ENCODE measurements around the gene DNASE1L1.
A peak's percentile ranks its signal among the peaks of the same experiment; 100 is the strongest.

The DNASE1L1 gene

DNA sequence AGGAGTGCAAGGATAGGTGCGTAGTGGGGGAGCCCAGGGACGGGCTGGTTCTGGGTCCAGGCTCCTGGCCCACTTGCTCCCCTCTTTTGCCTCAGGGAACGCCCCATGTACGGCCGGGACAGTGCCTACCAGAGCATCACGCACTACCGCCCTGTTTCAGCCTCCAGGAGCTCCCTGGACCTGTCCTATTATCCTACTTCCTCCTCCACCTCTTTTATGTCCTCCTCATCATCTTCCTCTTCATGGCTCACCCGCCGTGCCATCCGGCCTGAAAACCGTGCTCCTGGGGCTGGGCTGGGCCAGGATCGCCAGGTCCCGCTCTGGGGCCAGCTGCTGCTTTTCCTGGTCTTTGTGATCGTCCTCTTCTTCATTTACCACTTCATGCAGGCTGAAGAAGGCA is 28.3 kb downstream of the DNASE1L1 start:
- no peak for DNase-seq

DNA sequence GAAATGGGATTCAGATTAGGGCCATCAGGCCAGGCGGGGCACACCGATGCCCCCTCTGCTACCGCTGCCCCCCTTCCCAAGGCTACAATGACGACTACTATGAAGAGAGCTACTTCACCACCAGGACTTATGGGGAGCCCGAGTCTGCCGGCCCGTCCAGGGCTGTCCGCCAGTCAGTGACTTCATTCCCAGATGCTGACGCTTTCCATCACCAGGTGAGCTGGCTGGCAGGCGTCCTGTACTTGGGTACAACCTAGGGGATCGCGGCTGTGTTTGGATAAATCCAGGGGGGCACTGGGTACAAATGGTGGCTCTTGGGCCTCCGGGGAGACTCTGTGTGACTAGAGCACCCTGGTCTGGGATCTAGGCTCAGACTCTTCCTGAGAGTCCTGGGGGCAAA is 28.9 kb downstream of the DNASE1L1 start:
- no peak for DNase-seq

DNA sequence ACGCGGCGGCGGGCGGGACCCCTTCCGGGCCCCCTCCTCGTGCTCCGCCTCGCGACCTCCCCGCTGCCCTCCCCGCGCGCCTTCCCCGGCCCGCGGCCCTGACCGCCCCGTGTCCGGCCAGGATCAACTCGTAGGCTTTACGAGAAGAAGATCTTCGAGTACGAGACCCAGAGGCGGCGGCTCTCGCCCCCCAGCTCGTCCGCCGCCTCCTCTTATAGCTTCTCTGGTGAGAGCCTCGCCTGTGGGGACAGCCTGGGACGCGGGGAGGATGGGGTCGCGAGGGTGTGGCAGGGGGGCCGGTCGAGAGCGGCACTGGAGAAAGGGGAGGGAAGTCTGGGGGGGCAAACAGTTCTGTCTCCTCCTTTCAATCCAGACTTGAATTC is 29.5 kb downstream of the DNASE1L1 start:
- DNase-seq: no peak

DNA sequence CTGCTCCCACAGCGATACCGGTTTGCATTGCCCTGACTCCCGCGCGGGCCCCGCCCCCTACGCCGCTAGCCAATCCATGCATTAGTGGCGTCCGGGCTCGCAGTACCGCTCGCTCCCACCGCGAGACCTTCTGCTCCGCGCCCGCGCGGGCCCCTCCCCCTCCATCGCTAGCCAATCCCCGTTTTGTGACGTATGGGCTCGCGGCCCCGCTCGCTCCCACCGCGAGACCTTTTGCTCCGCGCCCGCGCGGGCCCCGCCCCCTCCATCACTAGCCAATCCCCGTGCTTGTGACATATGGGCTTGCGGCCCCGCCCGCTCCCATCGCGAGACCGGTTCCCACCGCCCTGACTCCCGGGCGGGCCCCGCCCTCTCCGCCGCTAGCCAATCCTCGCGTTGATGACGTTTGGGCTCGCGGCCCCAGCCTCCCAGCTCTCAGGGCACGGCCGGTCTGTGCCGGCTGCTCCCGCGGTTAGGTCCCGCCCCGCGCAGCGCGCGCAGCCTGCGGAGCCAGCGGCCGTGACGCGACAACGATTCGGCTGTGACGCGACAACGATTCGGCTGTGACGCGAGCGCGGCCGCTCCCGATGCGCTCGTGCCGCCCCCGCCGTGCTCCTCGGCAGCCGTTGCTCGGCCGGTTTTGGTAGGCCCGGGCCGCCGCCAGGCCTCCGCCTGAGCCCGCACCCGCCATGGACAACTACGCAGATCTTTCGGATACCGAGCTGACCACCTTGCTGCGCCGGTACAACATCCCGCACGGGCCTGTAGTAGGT is 30.1 kb downstream of the DNASE1L1 start, which contains the start of gene EMD:
Gene EMD (plus strand): TSS at position 497 of the 770 bp plus-strand sequence. CDS start 190 bp downstream, at position 687.
- peak; percentile 94 for DNase-seq

DNA sequence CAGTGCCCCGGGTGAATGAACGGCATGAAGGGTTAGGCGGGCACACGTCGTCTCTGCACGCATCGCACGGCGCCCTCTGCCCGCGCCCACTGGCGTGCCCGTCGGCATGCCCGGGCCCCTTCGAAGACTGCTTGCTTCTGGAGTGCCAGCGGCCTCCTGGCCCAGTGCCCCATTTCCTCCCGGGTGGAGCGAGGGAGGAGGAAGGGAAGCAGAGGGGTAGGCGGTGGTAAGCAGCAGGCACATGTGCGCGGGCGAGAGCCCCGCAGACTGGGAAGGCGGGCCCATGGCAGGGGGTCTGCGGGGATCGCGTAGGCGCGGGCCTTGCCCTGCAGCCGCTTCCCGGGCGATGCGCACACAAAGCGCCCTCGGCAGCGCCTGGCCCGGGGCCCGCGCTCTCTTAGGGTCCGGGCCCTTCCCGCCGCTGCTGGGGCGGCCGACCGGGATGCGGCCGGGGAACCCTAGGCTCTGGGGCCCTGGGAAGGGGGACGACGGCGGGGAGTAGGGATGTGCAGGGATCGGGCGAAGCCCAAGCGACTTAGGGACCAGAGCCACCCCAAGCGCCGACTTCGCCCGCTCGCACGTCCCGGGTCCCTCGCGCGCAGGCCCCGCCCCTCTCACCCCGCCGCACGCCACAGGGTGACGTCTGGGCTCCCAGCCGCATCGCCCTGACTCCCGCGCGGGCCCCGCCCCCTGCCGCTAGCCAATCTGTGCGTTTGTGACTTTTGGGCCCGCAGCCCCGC is 30.8 kb downstream of the DNASE1L1 start:
- peak; percentile 47 for DNase-seq

DNA sequence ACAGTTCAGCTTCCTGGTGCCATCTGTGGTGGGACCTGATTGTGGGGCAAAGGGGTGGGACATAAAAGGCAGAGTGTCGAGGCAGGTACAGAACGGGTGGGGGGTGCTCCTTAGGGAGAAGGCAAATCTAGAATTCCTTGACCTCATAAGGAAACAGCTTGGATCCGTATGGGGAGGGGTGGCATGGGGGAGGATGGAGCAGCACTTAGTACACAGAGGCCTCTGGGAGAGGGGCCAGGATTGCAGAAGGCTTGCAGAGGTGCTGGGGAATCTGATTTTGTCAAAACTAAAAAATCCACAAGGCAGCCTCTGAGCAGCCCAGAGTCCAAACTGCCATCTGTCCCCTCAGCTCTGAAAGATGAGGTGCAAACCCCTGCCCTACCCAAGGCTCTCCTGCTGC is 32.3 kb downstream of the DNASE1L1 start:
- no peak for DNase-seq

DNA sequence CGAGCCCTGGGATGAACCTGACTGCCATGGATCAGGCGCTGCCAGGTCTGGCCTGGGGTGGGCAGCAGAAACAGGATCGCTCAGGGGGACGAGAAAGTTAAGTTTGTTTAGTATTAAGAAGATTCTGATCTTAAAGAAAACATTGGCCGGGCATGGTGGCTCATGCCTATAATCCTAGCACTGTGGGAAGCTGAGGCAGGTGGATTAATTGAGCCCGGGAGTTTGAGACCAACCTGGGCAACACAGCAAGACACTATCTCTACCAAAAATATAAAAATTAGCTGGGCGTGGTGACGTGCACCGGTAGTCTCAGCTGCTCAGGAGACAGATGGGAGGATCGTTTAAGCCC is 33.9 kb downstream of the DNASE1L1 start:
- DNase-seq: no peak

DNA sequence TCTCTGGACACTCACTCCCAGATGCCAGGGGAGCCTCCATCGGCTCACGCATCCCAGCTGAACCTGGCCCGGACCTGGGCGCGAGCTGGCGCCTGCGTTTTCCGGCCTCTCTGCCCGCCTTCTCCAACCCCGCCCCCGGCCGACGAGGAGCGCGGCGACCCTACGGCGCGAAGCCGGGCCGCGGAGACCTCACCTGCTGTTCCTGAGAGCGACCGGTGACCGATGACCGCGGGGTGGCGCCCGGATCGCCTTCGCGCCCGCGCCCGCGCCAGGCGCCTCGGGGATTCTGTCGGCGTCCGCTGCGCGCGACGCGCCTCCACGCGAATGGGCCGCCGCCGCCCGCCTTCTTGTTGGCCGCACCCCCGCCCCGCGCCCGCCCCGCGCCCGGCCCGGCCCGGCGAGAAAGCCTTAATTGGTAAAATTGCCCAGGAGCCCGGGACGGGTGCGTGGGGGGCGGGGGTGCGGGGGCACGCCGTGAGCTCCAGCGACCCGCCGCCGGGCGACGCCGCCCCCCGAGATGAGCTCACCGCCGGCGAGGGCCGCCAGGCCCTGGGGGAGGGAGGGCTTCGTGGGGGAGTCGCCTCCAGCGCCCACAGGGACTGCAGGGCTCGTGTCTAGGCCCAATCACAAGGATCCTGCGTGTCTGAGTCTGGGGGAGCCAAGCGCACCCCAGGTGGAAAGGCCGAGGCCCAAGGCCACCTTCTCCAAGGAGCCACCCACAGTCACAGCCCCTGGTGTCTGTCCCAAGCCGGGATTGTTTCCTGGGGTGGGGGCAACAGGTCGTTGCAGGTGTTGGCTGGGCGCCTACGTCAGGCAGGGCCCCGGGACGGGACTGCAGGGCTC is 34.5 kb downstream of the DNASE1L1 start, which contains the start of gene FLNA:
Gene FLNA (minus strand): TSS at position 322 of the 843 bp plus-strand sequence. CDS start 3,389 bp downstream, outside the sequence.
- no peak for DNase-seq

DNA sequence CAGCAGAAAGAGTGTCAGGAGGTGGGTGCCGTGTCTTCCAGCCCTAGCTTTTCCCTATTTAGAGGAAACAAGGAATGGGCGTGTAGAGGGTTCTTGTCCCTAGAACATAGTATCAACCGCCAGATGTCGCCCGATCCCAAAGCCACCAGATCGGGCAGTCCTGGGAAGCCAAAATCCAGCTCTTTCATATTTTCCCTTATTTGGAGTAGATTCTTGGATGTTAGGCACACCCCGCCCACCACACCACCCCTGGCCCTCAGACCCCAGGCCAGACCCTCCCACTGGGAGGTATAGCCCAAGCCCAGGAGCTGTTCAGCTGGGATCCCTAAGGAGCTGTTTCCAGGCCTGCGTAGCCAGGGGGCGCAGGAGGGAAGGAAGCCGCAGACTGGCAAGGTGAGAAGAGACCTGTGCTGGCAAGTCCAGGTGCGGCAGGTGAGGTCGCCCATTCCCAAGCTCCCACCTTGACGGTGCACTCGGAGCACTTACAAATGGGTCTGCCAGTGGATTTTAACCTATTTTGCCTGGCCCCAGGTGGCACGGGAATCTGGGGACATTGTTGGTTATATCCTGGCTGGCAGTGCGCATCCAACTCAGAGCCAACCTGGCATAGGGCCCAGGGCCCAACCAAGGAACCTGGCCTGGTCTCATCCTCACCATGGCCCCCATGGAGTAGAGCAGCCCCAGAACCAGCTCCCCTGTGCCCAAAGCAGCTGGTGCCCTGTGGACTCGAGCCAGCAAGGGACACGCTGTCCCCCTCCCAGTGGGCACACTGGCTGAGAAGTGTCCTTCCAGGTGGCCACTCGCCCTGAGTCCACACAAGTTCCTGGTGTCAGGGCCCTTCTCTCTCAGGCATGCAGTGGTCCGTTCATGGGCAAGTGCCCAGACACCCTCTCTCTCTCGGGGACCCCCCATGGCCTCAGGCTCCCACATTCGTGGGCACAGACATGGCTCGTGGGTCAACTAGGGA is 35.4 kb downstream of the DNASE1L1 start:
- peak; percentile 45 for DNase-seq

DNA sequence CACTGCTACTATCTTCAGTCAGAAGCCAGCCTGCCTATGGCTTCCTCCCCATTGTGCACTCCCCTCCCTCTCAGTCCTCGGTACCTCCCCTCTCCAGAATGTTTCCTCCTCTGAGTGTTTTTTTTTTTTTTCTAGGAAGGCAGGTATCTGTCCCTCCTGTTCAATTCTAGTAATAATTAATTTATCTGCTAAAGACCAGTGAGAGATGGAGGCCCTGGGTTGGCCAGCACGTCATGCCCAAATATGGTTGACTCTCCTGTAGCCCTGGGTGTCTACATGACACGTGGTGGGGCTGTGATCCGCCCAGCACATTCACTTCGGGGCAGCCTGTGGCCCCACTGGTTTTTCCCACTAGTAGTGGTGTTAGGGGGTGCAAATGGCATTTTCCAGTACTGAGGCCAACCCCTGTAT is 36.4 kb downstream of the DNASE1L1 start:
- DNase-seq: no peak

DNA sequence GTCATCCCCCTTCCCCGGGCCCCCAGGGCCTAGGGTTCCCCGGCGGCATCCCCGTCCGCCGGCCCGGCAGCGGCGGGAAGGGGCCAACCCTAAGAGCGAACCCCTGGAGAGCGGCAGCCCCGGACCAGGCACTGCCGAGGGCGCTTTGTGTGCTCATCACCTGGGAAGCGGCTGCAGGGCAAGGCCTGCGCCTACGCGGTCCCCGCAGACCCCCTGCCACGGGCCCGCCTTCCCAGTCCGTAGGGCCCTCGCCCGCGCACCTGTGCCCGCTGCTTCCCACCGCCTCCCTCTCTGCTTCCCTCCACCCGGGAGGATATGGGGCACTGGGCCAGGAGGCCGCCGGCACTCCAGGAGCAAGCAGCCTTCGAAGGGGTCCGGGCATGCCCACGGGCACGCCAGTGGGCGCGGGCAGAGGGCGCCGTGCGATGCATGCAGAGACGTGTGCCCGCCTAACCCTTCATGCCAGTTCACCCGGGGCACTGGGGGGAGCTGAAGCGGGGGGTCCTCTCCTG is 37.2 kb downstream of the DNASE1L1 start:
- no peak for DNase-seq

DNA sequence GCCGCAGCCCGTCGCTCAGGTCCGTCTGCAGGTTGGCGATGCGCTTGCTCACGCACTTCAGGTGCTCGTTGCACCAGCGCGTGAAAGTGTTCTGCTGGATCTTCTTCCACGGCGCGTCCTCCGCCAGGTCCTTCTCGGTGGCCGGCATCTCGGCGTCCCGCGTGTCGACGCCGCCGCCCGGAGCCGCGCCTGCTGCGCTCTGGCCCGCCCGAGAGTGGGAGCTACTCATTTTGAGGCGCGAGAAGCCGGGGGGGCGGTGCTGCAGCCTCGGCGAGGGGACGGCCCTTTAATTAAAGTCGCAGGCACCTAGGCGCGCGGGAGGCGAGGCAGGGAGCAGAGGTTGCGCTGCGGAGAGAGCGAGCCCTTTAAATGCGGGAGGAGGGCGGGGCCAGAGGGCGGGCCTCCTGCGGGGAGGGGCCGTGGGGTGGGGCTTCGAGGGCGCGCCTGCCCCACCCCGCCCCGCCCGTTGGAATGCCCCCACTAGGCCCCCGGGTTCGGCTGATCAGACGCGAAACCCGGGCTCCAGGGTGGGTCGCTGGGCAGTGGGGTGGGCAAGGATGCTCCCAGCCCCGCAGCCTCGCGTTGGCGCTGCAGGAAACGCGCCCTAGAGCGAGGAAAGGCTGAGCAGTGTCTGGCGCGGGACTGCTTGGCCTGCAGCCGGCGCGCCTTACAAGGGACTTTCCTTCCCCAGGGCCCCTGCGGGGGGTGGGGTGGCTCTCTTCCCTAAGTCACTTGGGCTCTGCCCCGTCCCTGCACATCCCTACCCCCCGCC is 37.9 kb downstream of the DNASE1L1 start:
- peak; percentile 83 for DNase-seq

DNA sequence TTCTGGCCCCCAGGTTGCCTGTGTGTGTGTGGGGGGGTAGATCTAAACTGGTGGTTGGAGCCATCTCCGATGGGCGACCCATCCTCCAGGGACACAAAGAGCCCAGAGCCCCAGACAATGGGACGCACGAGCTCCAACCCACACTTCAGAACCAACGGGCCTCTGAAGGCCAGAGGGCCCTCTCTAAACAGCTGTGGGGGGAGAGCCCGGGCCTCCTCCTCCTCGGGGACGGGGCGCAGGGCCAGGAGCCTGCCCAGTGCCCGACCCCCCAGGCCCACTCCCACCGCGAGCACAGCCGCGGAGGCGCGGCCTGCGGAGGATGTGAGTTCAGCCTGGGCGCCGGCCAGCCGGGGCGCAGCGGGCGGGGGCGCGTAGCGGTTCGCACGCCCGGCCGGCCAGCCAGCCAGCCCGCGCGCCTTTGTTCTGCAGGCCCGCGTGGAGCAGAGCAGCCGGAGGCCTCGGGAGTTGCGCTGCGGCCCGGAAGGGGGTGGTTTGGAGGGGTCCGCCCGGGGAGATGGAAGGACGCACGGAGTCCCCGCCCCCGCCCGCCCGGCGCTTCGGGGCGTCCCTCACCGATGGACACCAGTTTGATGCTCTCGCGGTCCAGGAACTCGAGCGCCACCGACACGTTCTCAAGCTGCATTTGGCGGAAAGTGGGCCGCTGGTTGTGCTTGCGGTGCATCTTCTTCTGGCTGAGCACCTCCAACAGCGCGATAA is 38.6 kb downstream of the DNASE1L1 start:
- DNase-seq: no peak

DNA sequence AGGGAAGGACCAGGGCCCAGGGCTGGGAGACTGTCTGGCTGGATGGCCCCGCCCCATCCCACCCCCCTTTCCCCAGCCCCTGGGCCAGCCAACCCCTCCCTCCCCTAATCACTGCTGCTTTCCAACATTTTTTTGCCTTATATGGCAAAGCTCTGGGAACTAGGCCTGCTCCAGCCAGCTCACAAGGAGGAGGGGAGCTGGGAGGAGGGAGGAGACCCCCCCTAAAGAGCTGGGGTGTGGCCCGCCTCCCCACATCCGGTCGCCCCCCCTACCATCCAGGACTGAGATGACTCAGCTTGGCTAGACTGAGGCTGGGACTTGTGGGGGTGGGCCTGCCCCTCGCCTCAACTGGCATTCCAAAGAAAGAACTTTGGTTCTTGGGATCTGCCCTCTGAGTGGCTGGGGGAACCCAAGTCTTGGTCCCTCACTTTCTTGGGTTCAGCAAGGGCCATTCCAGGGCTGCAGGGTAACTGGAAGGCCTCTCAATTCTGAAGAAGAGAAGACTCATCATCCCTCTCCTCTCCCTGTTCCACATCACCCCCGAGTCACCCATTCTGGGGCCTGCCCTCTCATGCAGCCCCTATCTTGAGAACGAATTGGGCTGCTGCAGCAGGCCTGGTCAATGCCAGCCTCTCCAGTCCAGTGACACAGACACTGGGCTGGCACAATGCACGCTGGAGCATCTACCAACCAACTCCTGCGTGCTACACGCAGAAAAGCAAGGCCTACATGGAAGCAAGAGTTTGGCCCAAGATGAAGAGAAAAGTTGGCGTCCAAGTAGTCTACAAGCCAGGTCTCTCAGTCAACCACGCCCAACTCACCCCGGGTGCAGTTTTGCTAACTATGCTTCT is 39.4 kb downstream of the DNASE1L1 start:
- DNase-seq: peak; percentile 86

DNA sequence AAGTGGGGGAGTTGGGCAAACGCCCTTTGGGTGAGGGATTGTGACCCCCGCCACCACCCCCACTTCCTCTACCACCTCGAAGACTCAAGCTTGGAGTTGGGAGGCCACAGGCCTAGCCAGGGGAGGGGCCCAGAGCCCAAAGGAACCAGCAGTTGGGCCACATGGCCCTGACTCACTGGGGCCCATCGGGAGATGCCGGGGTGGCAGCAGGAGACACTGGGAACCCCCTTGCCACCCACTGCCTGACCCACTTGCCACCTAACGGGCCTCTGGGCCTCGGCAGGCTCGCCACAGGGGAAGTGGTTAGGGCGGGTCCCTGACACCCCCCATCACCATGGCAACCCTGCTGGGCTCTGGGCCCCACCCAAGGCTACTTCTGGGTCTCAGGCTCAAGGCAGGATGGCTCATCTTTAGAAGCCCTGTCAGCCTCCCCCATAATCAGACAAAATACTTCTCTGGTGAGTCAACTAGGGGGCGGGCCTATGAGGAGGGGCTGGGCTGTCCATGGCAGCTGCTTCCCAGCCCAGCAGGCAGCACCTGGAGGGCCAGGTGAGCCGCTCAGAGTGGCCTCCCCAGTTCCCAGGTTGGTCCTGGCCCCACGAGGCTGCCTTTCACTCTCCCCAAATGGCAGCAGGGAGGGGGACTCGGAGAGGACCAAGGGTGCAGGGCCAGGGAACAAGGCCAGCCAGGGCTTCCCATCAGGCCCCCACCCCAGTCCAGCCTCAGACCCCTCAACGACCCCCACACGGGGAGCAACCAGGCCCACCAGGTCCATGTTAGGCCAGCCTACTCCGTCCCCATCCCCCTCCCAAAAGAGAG is 40.2 kb downstream of the DNASE1L1 start:
- peak; percentile 92 for DNase-seq

DNA sequence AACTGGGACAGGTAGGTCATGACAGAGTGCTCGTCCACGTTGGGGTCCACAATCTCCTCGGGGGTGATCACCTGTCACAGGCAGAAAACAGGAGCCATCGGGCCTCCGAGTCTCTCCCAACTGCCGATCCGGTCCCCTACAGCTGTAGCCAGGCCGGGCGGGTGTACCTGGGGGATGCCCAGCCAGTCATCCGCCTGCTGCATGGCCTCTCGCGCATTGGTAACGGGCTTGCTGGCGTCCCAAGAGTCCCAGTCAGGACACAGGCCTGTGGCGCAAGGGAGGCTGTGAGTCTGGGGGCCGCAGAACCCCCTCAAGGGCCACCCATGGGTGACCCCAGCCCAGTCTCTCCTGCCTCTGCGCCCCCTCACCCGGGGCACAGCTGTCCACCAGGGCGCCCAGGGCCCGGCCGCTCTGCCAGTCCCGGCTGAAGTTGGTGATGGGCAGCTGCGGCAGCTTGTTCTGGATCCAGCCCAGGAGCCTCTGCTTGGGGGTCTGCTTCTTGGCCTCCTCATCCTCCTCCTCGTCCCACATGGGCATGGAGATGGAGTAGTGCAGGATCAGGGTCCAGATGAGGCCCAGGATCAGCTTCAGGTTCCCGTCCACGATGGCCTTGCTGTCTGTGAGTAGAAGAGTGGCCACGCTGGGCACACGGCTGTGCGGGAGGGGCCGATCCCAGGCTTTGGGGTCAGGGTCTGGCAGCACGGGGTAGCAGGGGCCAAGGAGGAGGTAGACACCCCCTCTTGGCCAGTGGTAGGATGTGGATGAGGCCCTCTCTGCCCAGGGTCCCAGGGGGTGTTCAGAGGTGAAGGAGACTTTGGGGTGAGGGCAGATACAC is 41.4 kb downstream of the DNASE1L1 start:
- no peak for DNase-seq

DNA sequence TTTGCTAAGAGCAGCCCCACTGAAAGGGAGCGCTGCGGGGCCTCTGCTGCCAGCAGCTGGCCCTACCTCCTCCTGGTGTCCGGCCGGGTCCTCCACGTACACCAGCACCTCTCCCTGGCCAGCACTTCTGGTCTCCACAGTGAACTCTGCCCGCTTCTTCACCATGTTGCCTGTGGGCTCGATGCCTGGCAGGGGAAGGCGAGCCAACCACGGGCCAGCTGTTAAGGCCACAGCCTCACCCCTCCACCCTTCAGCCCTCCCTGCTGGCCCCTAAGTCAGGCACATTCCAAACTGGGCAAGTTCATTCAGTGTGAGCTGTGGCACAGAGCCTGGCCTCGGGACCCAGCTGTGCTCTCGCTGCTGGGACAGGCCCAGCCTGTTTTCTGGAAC is 42.4 kb downstream of the DNASE1L1 start:
- no peak for DNase-seq

Measured in NCI-H226 (cell line).